DMS153 treated with DMSO at 0.1 percent for 48 hours (cell line): ENCODE results near the gene KAZN.

Experiments
- DNase-seq: peaks from one replicate; lab custom pipeline; 2025; ENCODE audit not compliant: unreplicated experiment; lab: John Stamatoyannopoulos, UW

KAZN gene

GRCh38 chr1:14946011-14946359 is 347.5 kb downstream of the KAZN start:
- DNase-seq = no peak

GRCh38 chr1:14946684-14947238 is 348.3 kb downstream of the KAZN start:
- no peak for DNase-seq

GRCh38 chr1:14947421-14947820 is 348.9 kb downstream of the KAZN start:
- no peak for DNase-seq

- no peak for DNase-seq
Observed at GRCh38 chr1:14948112-14948652, 349.7 kb downstream of the KAZN start.

GRCh38 chr1:14949270-14949835 is 350.9 kb downstream of the KAZN start:
- no peak for DNase-seq

DNA sequence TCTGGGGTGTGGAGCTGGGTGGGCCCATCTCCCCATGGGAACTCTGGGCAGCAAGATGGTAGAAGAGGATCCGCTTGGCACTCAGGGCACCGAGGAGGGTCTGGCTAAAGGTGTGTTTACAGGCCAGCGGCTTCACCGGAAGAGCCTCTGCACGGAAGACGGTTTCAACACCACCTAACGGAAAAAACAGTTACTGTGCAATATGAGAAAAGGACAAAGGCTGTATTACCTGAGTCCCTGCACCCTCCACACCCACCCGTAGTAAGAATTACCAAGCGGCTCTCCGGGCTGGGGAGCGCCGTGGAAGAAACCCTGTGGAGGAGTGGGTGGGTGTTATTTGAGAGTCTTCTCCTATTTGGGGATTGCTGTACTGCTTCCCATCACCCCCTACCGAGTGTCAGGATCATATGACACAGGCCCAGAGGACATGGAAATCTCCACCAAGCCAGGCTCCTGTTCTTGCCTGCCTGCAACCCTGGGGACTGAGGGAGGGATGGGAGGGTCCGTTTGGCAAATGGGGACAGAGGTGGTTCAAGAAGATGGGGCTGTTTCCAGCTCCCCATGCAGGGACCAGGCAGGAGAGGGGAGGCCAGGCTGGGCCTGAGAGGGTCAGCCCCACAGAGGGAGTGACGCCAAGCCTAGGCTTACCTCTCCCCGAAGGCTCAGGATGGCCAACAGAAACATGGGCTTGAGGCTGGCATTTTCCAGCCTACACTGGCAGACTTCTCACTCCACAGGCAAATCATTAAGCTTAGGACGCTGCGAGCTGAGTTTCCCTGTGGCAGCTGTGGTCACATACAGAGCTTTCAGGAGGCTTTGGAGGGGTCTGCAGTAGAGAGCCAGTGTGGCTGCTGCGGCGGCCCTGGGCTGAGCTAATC is 351.6 kb downstream of the KAZN start:
- no peak for DNase-seq

DNA sequence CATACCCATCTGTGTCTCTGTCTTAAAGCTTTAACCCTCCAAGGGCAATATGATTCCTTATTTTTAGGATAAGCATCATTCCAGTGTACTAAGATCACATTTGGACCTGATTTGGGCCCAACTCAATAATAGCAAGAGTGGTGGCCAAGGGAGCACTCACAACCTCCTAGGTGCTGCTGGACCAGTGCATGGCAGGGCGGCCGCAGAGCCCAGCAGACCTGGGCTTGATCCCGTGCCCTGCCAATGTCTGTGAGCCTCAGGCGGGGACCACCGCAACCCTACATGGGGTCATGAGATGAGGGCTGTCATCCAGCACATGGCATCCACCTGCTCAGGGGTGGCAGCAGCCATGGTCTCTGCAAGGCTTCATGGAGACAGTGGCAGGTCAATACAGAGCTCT is 353.3 kb downstream of the KAZN start:
- DNase-seq = no peak

DNA sequence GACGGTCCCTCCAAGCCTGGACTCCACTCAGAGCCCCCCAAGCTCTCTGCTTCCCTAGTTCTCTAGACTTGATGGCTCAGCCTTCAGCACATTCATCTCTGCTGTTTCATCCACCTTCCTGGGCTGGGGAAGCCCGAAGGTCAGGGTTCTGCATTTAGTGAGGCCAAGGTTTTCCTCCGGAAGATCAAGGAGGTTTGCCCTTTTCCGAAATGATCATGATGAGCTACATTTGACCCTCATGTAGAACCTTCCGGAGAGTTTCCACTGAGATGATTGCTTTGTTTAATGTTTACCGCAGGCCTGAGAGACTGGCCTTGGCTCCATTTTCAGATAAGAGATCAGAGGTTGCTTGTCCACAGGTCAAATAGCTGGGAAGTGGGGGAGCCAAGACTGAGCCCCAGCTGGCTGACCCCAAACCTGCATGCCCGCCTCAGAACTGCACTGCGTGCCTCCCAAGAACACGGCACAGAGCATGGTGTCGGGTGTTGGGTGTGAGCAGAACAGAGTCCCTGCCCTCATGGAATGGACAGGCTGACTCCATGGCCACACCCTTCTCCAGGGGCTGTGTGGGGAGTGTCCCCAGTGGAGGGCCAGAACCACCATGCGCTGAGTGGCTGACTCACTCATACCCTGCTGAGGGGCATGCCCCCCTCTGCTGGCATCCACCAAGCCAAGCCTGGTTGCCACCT is 354.3 kb downstream of the KAZN start:
- no peak for DNase-seq

DNA sequence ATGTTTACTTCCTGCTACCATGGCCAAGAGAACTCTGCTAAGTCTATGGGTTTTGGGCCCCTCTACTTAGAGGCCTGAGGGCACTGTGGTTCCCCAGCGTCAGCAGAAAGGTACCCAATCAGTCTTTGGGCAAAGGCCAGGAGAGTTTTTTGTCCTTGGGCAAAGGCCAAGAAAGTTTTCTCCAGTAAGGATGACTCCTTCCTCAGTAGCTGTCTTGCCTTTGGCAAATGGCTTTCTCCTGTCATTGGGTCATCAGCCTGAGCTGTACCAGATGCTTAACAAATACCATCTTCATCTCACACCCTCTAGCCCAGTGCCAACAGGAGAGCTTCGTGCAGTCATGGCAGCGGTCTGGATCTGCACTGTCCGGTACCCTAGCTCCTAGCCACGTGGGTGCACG is 355.7 kb downstream of the KAZN start:
- no peak for DNase-seq

GRCh38 chr1:14954930-14955329 is 356.4 kb downstream of the KAZN start:
- DNase-seq = no peak

DNA sequence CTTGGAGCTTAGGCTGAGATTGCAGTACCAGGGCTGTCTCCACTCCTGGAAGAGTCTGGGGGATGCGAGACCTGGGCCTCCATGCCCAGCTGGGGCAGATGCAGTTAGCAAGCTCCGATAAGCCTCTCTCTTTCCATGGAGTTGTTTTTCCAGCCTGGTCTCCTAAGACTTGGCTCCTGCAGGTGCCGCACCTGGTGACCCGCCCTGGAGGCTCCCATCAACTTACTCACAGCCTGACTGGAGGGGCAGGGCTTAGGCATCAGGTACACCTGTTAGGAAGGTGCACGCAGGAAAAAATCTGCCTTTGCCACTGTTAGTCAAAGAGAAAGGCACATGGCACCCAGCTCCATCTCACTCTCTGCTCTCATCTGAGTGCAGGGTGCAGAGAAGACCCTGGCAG is 356.9 kb downstream of the KAZN start:
- DNase-seq = no peak

GRCh38 chr1:14955976-14956375 is 357.5 kb downstream of the KAZN start:
- no peak for DNase-seq

DNA sequence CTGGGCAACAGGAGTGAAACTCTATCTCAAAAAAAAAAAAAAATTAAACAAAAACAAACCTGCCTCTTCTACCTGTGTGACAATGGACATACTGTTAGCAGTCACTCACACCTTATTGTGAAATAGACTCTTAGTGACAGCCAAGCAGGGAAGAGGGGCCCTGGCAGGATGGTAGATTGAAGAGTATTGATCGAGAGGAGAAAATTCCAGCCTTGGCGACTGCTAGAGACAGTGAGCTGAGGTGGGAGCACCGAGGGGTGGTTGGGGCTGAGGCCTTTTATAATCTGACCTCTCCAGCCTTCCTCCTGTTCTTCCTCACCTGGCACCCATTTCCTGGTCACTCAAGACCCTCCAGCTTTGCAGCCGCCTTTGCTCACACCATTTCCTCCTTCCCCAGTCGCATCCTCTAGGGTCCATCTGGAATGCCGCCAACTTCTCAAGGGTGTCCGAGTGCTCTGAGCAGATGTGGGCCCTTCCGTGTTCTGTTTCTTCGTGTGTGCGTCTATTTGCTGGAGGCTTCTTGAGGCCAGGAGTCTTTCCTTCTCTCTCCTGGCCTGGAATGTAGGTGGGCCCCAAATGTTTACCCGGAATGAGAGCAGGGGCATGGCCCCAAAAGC is 358.2 kb downstream of the KAZN start:
- DNase-seq = no peak

DNA sequence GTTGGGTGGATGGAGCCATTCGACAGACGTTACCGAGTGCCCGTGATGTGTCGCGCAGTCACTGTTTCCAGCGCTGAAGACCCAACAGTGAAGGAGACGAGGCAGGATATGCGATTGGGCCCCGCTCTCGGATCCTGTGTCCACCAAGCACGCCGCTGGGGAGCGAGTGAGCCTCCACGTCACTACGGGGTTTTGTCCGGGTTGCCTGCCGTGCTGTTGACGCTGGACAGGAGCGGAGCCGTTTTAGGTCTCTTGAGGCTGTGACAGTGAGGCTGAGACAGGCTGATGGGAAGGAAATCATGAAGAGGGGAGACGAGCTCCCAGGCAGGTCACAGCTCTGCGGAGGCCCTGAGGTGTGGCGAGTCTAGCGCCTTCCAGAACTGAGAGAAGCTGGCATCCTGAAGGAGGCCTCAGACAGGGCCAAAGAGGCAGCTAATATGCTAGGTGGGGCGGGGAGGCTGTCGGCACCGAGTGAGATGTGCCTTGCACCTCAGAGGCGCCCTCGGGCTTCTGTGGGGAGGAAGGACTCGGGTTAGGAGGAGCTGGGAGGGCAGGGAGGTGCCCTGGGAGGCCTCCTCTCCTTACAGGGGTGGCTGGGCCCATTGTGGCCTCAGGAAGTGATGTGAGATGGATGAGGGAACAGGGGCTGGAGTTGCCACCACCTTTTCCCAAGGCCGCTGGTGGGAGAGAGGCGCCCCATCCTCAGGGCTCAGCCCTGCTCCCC is 359.1 kb downstream of the KAZN start:
- no peak for DNase-seq

DNA sequence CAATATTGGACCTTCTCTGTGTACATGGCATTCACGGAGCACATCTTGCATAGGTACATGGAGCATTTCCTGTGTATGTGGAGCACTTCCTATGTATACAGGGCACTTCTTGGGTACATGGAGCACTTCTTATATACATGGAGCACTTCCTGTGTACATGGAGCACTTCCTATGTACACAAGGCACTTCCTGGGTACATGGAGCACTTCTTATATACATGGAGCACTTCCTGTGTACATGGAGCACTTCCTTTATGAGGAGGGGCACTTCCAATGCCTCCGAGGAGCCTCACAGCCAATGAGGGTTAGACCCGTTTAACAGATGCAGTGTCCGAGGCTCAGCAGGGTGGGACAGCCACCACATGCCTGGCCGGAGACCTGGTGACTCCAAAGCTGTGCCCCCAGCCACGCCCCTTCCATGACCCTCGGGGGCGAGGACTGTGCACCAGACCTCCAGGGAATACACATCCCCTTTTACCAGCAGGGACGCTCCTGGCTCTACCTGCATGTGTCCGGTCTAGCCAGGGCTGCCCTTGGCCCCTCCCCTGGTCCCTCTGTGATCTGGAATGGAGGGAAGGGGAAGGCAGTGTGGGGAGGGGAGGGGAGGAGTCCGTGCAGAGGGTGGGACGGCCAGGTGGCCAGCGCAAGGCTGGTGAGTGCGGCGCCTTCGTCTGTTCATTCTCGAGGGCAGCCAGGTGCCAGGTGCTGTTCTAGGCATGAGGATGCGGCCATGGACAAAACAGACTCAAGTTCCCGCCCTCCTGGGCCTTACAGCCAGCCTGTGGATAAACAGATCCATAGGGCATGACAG is 360.0 kb downstream of the KAZN start:
- no peak for DNase-seq

DNA sequence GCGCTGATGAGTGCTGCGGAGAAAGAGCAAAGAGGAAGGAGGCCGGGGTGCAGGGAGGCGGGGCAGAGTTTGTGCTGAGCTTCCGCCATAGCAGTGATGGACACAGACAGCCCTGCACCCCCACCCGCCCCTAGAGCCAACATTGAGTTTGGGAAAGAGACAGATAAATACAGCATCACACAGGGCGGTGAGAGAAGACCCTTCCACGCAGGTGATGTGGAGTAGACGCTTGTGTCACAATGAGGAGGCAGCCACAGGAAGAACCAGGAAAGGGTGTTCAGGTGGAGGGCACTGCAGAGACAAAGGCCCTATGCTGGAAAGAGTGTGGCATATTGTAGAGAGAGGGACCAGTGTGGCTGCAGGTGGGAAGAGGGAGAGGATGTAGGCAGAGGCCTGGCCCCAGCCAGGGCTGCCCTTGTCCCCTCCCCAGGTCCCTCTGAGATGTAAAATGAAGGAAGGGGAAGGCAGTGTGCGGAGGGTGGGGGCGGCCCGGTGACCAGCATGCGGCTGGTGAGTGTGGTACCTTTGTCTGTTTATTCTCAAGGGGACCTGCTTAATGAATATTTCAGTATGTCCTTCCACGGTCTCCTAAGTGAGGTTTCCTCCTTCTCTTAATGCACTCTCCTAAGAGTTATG is 360.7 kb downstream of the KAZN start:
- DNase-seq = no peak

GRCh38 chr1:14961661-14962267 is 363.3 kb downstream of the KAZN start:
- DNase-seq = no peak

GRCh38 chr1:14962407-14962806 is 363.9 kb downstream of the KAZN start:
- no peak for DNase-seq
